Loucy (cell line): Measurements from ENCODE around the gene FNDC10.
A peak's percentile ranks its signal among the peaks of the same experiment; 100 is the strongest.

Experiments
- H2AFZ ChIP-seq: fragments of 200-600 bp; sonication (generic); 2 replicates; pipeline ENCODE4 v1.6.0; 2016; ENCODE audit warnings: antibody characterized with exemption, mild to moderate bottlenecking, low read length, moderate library complexity
- H3F3A ChIP-seq: fragments of 200-600 bp; 2 replicates; pipeline ENCODE4 v1.6.0; 2016; ENCODE audit warnings: antibody characterized with exemption, low read depth, mild to moderate bottlenecking
- H3K27me3 ChIP-seq: fragments of 200-600 bp; sonication (generic); 2 replicates; pipeline ENCODE4 v1.6.1; 2014; ENCODE audit warnings: low read length, mild to moderate bottlenecking; ENCODE audit not compliant: insufficient read depth, poor library complexity, severe bottlenecking
- H3K36me3 ChIP-seq: fragments of 200-600 bp; sonication (generic); 2 replicates; pipeline ENCODE4 v1.6.1; 2016; ENCODE audit warnings: low read length; ENCODE audit not compliant: insufficient read depth
- H3K4me1 ChIP-seq: fragments of 200-600 bp; sonication (generic); 2 replicates; pipeline ENCODE4 v1.5.1; 2014; ENCODE audit warnings: low read length, mild to moderate bottlenecking; ENCODE audit not compliant: insufficient read depth, poor library complexity, severe bottlenecking
- H3K4me2 ChIP-seq: fragments of 200-600 bp; sonication (generic); 2 replicates; pipeline ENCODE4 v1.6.0; 2014; ENCODE audit warnings: antibody characterized with exemption, low read length, low read depth, mild to moderate bottlenecking; ENCODE audit not compliant: poor library complexity, severe bottlenecking
- H3K4me3 ChIP-seq: fragments of 200-600 bp; sonication (generic); 2 replicates; pipeline ENCODE4 v1.5.1; 2014; ENCODE audit warnings: low read length, mild to moderate bottlenecking, mixed read lengths; ENCODE audit not compliant: poor library complexity, severe bottlenecking
- H3K79me2 ChIP-seq: fragments of 200-600 bp; sonication (generic); 2 replicates; pipeline ENCODE4 v1.6.1; 2014; ENCODE audit warnings: low read length; ENCODE audit not compliant: insufficient read depth
- H3K9ac ChIP-seq: fragments of 200-600 bp; sonication (generic); 2 replicates; pipeline ENCODE4 v1.6.0; 2014; ENCODE audit warnings: mild to moderate bottlenecking, low read depth, low read length, moderate library complexity; ENCODE audit not compliant: poor library complexity, severe bottlenecking
- H3K9me2 ChIP-seq: fragments of 200-600 bp; sonication (generic); replicated peaks from 2 replicates; pipeline ENCODE4 v1.6.1; 2016; ENCODE audit warnings: low read depth, low read length, mixed read lengths
- H3K9me3 ChIP-seq: fragments of 200-600 bp; sonication (generic); 2 replicates; pipeline ENCODE4 v1.6.1; 2014; ENCODE audit warnings: mild to moderate bottlenecking, antibody characterized with exemption, low read length, low read depth; ENCODE audit not compliant: insufficient read depth
- H4K20me1 ChIP-seq: fragments of 200-600 bp; sonication (generic); 2 replicates; pipeline ENCODE4 v1.6.0; 2014; ENCODE audit warnings: antibody characterized with exemption, low read length, mild to moderate bottlenecking; ENCODE audit not compliant: insufficient read depth, poor library complexity, severe bottlenecking
- CTCF ChIP-seq: fragments of 200-600 bp; sonication (generic); conservative IDR thresholded peaks from 2 replicates; pipeline ENCODE4 v1.5.1; 2014; ENCODE audit warnings: mild to moderate bottlenecking, antibody characterized with exemption, low read length
- EZH2phosphoT487 ChIP-seq: fragments of 200-600 bp; IDR thresholded peaks from 2 replicates; pipeline ENCODE4 v1.6.1; 2018; ENCODE audit warnings: antibody characterized with exemption, mild to moderate bottlenecking, moderate library complexity, borderline replicate concordance

Gene FNDC10

GRCh38 chr1:1552263-1552639, 47.7 kb downstream of the FNDC10 start:
- no peak overlapping the region for H3K9ac ChIP-seq
- H4K20me1 ChIP-seq, result no peaks in the 10 kb centered on the region
- no peak overlapping the region for H2AFZ ChIP-seq
- no peaks in the 10 kb centered on the region for H3K9me2 ChIP-seq
- H3K4me2 ChIP-seq, result no peak overlapping the region
- no peaks in the 10 kb centered on the region for H3K36me3 ChIP-seq
- H3K27me3 ChIP-seq, result no peaks in the 10 kb centered on the region
- H3K4me1 ChIP-seq, result no peaks in the 10 kb centered on the region
- TF ChIP-seq CTCF (no peak), EZH2phosphoT487 (no peak)
- H3K4me3 ChIP-seq, result no peak overlapping the region
- H3K79me2 ChIP-seq, result no peaks in the 10 kb centered on the region
- no peaks in the 10 kb centered on the region for H3F3A ChIP-seq
- no peaks in the 10 kb centered on the region for H3K9me3 ChIP-seq

GRCh38 chr1:1551524-1552262, 48.2 kb downstream of the FNDC10 start:
- Histone ChIP-seq H3F3A (no peaks in the 10 kb centered on the region), H3K9me3 (no peaks in the 10 kb centered on the region), H3K36me3 (no peaks in the 10 kb centered on the region), H3K79me2 (no peaks in the 10 kb centered on the region), H4K20me1 (no peaks in the 10 kb centered on the region), H3K4me3 (no peak overlapping the region), H3K4me2 (no peak overlapping the region), H3K27me3 (no peaks in the 10 kb centered on the region), H3K9me2 (no peaks in the 10 kb centered on the region), H3K4me1 (no peaks in the 10 kb centered on the region), H3K9ac (no peak overlapping the region), H2AFZ (no peak overlapping the region)
- no peak for TF ChIP-seq CTCF

DNA sequence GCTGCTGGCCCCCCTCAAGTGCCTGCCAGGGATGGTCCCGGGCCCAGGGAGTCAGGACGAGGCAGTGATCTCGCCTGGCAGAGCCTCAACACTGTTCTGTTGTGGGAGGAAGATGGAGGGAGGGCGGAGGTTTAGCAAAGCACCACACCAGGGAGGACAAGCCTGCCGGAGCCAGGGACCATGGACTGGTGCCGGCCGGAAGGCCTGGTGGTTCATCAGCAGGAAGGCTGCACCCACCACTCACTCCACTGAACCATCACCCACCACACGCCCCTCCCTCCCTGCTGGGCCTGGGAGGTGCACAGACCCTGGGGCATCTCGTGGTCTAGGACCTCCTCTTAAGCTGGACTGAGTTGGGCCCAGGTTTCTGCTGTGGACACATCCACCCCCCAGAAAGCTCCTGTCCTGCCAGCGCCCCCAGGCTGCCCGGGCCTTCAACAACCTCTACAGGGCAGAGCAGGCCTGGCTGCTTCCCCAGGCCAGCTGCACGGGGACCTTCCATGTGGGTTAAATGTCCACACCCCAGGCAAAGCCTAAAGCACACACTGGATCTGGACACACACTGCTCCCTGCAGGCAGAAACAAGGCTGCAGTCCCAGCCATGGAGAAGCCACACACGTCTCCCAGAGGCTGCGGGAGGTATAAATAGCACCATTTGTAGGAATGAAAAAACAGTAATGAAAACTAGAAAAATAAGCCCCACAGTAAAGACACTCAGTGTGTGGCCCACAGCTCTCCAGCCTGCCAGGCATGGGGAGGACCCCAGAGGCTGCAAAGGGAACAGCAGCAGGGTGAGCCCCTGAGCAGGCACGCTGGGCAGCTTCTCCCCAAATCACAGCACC, 49.1 kb downstream of the FNDC10 start:
- Histone ChIP-seq H3K36me3 (no peaks in the 10 kb centered on the region), H3F3A (no peaks in the 10 kb centered on the region), H3K4me2 (no peak overlapping the region)

More for the DNA sequence above, 49.1 kb downstream of the FNDC10 start:
- Histone ChIP-seq H3K79me2 (no peaks in the 10 kb centered on the region), H3K9ac (no peak overlapping the region), H3K4me3 (no peak overlapping the region), H4K20me1 (no peaks in the 10 kb centered on the region), H3K4me1 (no peaks in the 10 kb centered on the region), H3K9me2 (no peaks in the 10 kb centered on the region), H2AFZ (no peak overlapping the region), H3K27me3 (no peaks in the 10 kb centered on the region), H3K9me3 (no peaks in the 10 kb centered on the region)
- TF ChIP-seq EZH2phosphoT487 (no peak), CTCF (peak; percentile 54)
